K562 (cell line): ENCODE data around the gene CDCA5. TPM values are rescaled to one million over a fixed set of nuclear protein-coding genes. Genes with fewer than 3 reads are reported as not detected.

Source experiments
- CAMTA2 ChIP-seq: fragments of 250-450 bp; sonication (Bioruptor Pico); conservative IDR thresholded peaks from 2 replicates; pipeline ENCODE4 v1.5.1; 2022
- E2F3 ChIP-seq: fragments of 250-450 bp; sonication (Bioruptor Pico); IDR thresholded peaks from 2 replicates; pipeline ENCODE4 v1.4.0; 2020; ENCODE audit warnings: mild to moderate bottlenecking
- FOS ChIP-seq: IDR thresholded peaks from 3 replicates; pipeline ENCODE4 v1.6.1; 2011; ENCODE audit not compliant: insufficient read length; ENCODE audit errors: extremely low read depth
- FOSL1 ChIP-seq: fragments of 200-800 bp; sonication (Bioruptor generic); conservative IDR thresholded peaks from 2 replicates; pipeline ENCODE4 v1.6.1; 2016; ENCODE audit warnings: missing genetic modification characterization, missing compliant biosample characterization
- GTF2E2 ChIP-seq: fragments of 200-800 bp; sonication (Bioruptor generic); IDR thresholded peaks from 2 replicates; pipeline ENCODE4 v1.6.1; 2016; ENCODE audit warnings: missing genetic modification characterization, missing compliant biosample characterization
- KHSRP ChIP-seq: fragments of 450-650 bp; IDR thresholded peaks from 2 replicates; pipeline ENCODE4 v1.6.1; 2017
- NBN ChIP-seq: fragments of 450-650 bp; IDR thresholded peaks from 2 replicates; pipeline ENCODE4 v1.6.1; 2016; ENCODE audit warnings: low read depth, mild to moderate bottlenecking
- NCOA2 ChIP-seq, 2 experiments: fragments of 450-650 bp; IDR thresholded peaks; 2 replicates each; pipeline ENCODE4 v1.6.1; 2018; ENCODE audit warnings: mild to moderate bottlenecking in 2 of 2, moderate library complexity in 1 of 2; ENCODE audit not compliant: partially characterized antibody in 2 of 2
- NFATC3 ChIP-seq: fragments of 450-650 bp; IDR thresholded peaks from 2 replicates; pipeline ENCODE4 v1.6.1; 2017; ENCODE audit warnings: mild to moderate bottlenecking
- NONO ChIP-seq, 2 experiments: fragments of 200-400 bp in 1 of 2; fragments of 450-650 bp in 1 of 2; formaldehyde crosslinking in 1 of 2; IDR thresholded peaks; 2 replicates each; pipeline ENCODE4 v1.6.1; 2017; ENCODE audit warnings: low read depth in 2 of 2, mild to moderate bottlenecking in 2 of 2, moderate library complexity in 2 of 2, low read length in 1 of 2
- PCBP2 ChIP-seq: fragments of 200-400 bp; formaldehyde crosslinking; IDR thresholded peaks from 2 replicates; pipeline ENCODE4 v1.6.1; 2018; ENCODE audit warnings: low read length, low read depth, mild to moderate bottlenecking, moderate library complexity; ENCODE audit not compliant: poor library complexity, severe bottlenecking
- RHOXF2B ChIP-seq: fragments of 250-450 bp; sonication (Bioruptor Pico); conservative IDR thresholded peaks from 2 replicates; pipeline ENCODE4 v1.5.1; 2021
- SIX5 ChIP-seq, 2 experiments: IDR thresholded peaks; 2 replicates each; pipeline ENCODE4 v1.6.1; 2011; ENCODE audit warnings: low read length in 2 of 2, borderline replicate concordance in 1 of 2, low read depth in 1 of 2, mild to moderate bottlenecking in 1 of 2, moderate library complexity in 1 of 2; ENCODE audit not compliant: insufficient read depth in 1 of 2
- SPI1 ChIP-seq: IDR thresholded peaks from 2 replicates; pipeline ENCODE4 v1.6.1; 2011; ENCODE audit warnings: low read depth, low read length, control low read depth, borderline replicate concordance
- TEAD4 ChIP-seq, 2 experiments: sonication (generic) in 1 of 2; formaldehyde crosslinking in 1 of 2; IDR thresholded peaks; 2 replicates each; pipeline versions ENCODE4 v1.6.1 to v1.8.0; 2012 to 2022; ENCODE audit warnings: borderline replicate concordance in 1 of 2, inconsistent platforms in 1 of 2, low read length in 1 of 2, mild to moderate bottlenecking in 1 of 2, missing genetic modification reagents in 1 of 2
- ZKSCAN8 ChIP-seq: fragments of 200-800 bp; sonication (Bioruptor generic); IDR thresholded peaks from 2 replicates; pipeline ENCODE4 v1.6.1; 2016; ENCODE audit warnings: missing genetic modification characterization, missing compliant biosample characterization
- ZNF408 ChIP-seq: fragments of 250-450 bp; sonication (Bioruptor Pico); IDR thresholded peaks from 2 replicates; pipeline ENCODE4 v1.4.0; 2020; ENCODE audit warnings: low read depth, mild to moderate bottlenecking, moderate library complexity
- ZNF551 ChIP-seq: fragments of 250-450 bp; sonication (Bioruptor Pico); IDR thresholded peaks from 2 replicates; pipeline ENCODE4 v1.5.0; 2021; ENCODE audit warnings: mild to moderate bottlenecking, moderate library complexity
- ZZZ3 ChIP-seq: fragments of 450-650 bp; IDR thresholded peaks from 2 replicates; pipeline ENCODE4 v1.6.1; 2016; ENCODE audit warnings: antibody characterized with exemption, mild to moderate bottlenecking, moderate library complexity
- polyA plus RNA-seq, 8 experiments: library from polyadenylated mRNA; depleted of rRNA in 4 of 8; stranded (reverse) in 5 of 8; unstranded in 3 of 8; fragments of >200 nt; fragmentation: Nextera tagmentation in 2 of 8; fragmentation: Illumina TruSeq in 1 of 8; extraction: Ambion mirVana in 2 of 8; extraction: Trizol in 1 of 8; gene quantifications; 2 replicates each; pipeline versions ENCODE4 v1.2.1 to v1.2.3, GENCODE V29; 2011 to 2014; ENCODE audit warnings: inconsistent platforms in 1 of 8, missing spikeins in 1 of 8
- total RNA-seq, 7 experiments: library from RNA; depleted of rRNA in 6 of 7; stranded (reverse); fragments of >200 nt in 6 of 7; fragmentation: Illumina TruSeq in 2 of 7; extraction: Trizol in 2 of 7; gene quantifications; 2 replicates each; pipeline versions ENCODE4 v1.2.1 to v1.2.3, GENCODE V29; 2011 to 2021; ENCODE audit warnings: low replicate concordance in 1 of 7
- TF ChIP-seq, protein P1 (sequence below): sonication (generic); formaldehyde crosslinking; IDR thresholded peaks from 2 replicates; pipeline ENCODE4 v1.9.0; 2022; ENCODE audit warnings: mild to moderate bottlenecking, missing genetic modification reagents
- TF ChIP-seq, protein P2 (sequence below), 2 experiments: IDR thresholded peaks; 2 replicates each; pipeline ENCODE4 v1.6.1; 2012; ENCODE audit warnings: improper control_type of control experiment in 2 of 2, low read depth in 2 of 2, low read length in 2 of 2, borderline replicate concordance in 1 of 2
- TF ChIP-seq, protein P3 (sequence below): fragments of 250-450 bp; sonication (Bioruptor Pico); IDR thresholded peaks from 2 replicates; pipeline ENCODE4 v1.4.0; 2020; ENCODE audit warnings: mild to moderate bottlenecking, moderate library complexity, borderline replicate concordance

CDCA5 gene
- total and polyA plus RNA-seq, 9 of the 15 experiments (the other 6 are each of a cell fraction or from before 2014, with no cell fraction given), result 18.9 to 94.3 (median 64.6) TPM

DNA sequence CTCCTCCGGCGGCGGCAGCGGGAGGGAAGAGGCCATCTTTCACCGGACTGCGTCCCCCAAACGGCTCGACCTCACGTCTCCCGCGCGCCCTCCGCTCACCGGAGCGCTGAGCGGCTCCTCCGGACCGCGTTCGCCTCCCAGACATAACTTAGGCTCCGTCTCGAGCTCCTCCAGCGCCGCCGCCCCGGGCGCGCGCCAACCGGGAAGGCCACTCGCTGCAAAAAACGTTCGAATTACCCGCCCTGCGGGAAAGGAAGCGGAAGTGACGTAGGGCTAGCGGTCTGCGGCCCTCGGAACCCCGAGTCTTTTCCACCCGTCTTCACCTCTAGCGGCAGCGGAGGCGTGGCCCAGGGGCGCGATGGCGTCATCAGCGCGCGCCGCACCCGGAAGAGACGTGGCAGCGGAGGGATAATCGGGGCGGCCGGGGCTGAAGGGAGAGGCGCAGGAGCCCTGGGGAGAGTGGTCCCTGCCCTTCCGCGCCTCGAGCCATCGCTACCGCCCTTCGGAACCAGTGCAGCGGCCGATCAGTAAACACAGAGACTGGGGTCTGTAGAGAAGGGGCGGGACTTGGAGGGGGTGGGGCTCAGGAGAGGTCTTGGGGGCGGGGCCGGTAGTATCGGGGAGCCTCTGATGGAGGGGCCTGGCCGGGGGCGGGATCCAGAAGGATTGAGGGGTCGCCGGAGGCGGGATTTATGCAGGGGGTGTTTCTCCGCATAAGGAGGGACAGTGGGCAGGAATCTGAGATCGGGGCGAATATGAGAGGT, at the start of gene CDCA5, which contains the start of gene ZFPL1 (continued):
- no peak for TF ChIP-seq TEAD4 (IDR thresholded peaks at IDR 0.05; ENCODE audit: low read length)
- no peak for TF ChIP-seq TEAD4 (CRISPR knock-in tag; IDR thresholded peaks at IDR 0.05; ENCODE audit: borderline replicate concordance)
- TF ChIP-seq FOSL1 (tag), result no peak
- no peak for TF ChIP-seq FOS
- no peak for TF ChIP-seq RHOXF2B (CRISPR knock-in tag)
- TF ChIP-seq NONO (IDR thresholded peaks at IDR 0.05; ENCODE audit: low read depth in 2 of 2, low read length in 1 of 2), result peak in 1 of 2 experiments; percentile 58; a peak in 1 of 4 replicates
- TF ChIP-seq, protein P1, sequence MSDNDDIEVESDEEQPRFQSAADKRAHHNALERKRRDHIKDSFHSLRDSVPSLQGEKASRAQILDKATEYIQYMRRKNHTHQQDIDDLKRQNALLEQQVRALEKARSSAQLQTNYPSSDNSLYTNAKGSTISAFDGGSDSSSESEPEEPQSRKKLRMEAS (CRISPR knock-in tag), result peak; percentile 80
- no peak for TF ChIP-seq NFATC3
- TF ChIP-seq, protein P2, sequence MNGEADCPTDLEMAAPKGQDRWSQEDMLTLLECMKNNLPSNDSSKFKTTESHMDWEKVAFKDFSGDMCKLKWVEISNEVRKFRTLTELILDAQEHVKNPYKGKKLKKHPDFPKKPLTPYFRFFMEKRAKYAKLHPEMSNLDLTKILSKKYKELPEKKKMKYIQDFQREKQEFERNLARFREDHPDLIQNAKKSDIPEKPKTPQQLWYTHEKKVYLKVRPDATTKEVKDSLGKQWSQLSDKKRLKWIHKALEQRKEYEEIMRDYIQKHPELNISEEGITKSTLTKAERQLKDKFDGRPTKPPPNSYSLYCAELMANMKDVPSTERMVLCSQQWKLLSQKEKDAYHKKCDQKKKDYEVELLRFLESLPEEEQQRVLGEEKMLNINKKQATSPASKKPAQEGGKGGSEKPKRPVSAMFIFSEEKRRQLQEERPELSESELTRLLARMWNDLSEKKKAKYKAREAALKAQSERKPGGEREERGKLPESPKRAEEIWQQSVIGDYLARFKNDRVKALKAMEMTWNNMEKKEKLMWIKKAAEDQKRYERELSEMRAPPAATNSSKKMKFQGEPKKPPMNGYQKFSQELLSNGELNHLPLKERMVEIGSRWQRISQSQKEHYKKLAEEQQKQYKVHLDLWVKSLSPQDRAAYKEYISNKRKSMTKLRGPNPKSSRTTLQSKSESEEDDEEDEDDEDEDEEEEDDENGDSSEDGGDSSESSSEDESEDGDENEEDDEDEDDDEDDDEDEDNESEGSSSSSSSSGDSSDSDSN (IDR thresholded peaks at IDR 0.05; ENCODE audit: borderline replicate concordance in 1 of 2, low read depth in 2 of 2, low read length in 2 of 2), result no peak
- peak; percentile 93 for TF ChIP-seq NBN
- peak; percentile 94 for TF ChIP-seq E2F3 (CRISPR knock-in tag)
- no peak for TF ChIP-seq ZZZ3
- TF ChIP-seq SPI1, result peak; percentile 69; the same call in 1 of the 2 replicates
- TF ChIP-seq GTF2E2 (tag), result no peak
- TF ChIP-seq ZNF551 (CRISPR knock-in tag), result no peak
- no peak for TF ChIP-seq NCOA2 (IDR thresholded peaks at IDR 0.05; ENCODE audit: partially characterized antibody in 2 of 2)
- peak in 1 of 2 experiments; percentile 39; a peak in 1 of 4 replicates for TF ChIP-seq SIX5 (IDR thresholded peaks at IDR 0.05; ENCODE audit: borderline replicate concordance in 1 of 2, insufficient read depth in 1 of 2, low read depth in 1 of 2, low read length in 2 of 2)
- no peak for TF ChIP-seq PCBP2
- no peak for TF ChIP-seq ZNF408 (CRISPR knock-in tag)
- peak; percentile 91 for TF ChIP-seq KHSRP
- TF ChIP-seq, protein P3, sequence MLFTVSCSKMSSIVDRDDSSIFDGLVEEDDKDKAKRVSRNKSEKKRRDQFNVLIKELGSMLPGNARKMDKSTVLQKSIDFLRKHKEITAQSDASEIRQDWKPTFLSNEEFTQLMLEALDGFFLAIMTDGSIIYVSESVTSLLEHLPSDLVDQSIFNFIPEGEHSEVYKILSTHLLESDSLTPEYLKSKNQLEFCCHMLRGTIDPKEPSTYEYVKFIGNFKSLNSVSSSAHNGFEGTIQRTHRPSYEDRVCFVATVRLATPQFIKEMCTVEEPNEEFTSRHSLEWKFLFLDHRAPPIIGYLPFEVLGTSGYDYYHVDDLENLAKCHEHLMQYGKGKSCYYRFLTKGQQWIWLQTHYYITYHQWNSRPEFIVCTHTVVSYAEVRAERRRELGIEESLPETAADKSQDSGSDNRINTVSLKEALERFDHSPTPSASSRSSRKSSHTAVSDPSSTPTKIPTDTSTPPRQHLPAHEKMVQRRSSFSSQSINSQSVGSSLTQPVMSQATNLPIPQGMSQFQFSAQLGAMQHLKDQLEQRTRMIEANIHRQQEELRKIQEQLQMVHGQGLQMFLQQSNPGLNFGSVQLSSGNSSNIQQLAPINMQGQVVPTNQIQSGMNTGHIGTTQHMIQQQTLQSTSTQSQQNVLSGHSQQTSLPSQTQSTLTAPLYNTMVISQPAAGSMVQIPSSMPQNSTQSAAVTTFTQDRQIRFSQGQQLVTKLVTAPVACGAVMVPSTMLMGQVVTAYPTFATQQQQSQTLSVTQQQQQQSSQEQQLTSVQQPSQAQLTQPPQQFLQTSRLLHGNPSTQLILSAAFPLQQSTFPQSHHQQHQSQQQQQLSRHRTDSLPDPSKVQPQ (CRISPR knock-in tag), result peak; percentile 40; the same call in 1 of the 2 replicates
- TF ChIP-seq ZKSCAN8 (CRISPR knock-in tag), result no peak
- no peak for TF ChIP-seq CAMTA2 (CRISPR knock-in tag)
